ENCODE results near the gene ITSN1. TPM values are rescaled to one million over a fixed set of nuclear protein-coding genes. Genes with fewer than 3 reads are reported as not detected.

The ITSN1 gene
- total RNA-seq, 1 experiment from 2014 or later, result 50.3 TPM

DNA sequence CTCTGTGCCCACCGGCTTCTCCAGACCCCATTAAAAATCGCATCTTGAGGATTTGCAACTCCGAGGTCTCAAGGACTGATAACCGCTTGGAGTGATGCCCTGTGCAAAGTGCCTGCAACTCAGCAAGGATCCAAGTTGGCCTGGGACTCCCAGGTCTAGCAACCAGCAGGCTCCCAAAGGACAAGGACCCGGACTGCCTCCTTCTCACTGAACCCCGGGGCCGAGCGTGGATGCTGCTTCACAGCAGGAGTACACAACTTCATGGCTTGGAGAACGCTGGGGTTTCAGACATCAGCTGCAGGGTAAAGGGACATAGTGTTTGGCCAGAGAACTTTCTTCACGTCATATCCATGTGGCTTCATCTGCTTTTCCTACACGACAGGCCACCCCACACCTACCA is 208.1 kb downstream of the ITSN1 start:
- in situ Hi-C loops (cut with HindIII; ENCODE audit: low pct_unique_long_range_greater_than_20kb, low sequenced_read_pairs), result no loop called here
- CTCF ChIA-PET, result no interaction called here

DNA sequence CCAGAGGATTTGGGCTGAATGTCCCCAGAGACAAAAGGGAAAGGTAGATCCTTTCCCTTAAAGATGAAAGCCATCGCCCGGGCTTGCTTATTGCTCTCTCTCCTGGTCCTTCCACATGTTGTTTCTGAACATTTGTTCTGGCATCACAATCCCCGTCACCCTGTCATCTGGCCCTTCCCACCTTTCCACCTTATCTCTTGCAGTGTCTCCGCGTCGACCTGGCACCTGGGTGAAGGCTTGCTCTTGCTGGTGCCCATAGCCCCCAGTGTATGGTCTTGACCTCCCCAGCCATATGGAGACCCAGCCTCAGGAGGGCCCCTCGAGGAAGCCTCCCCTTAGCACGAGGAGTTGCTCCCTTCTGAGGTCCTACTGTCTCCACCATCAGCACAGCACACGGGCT is 208.7 kb downstream of the ITSN1 start:
- Histone ChIP-seq H3K36me3 (ENCODE audit: control insufficient read depth, insufficient read depth, low read length) (no peaks in the 10 kb centered on the region), H3K9me3 (ENCODE audit: control insufficient read depth, insufficient read depth, low read depth, low read length) (no peaks in the 10 kb centered on the region), H3K27ac (ENCODE audit: low read length) (no peak overlapping the region), H3K27me3 (ENCODE audit: control insufficient read depth, insufficient read depth, low read length) (no peaks in the 10 kb centered on the region), H3K4me1 (ENCODE audit: control insufficient read depth, insufficient read depth, low read length) (peaks cover 23% of the 10 kb centered on the region), H3K4me3 (ENCODE audit: low read depth in 2 of 2, low read length in 2 of 2) (no peak overlapping the region)
- intact Hi-C loops (cut with micrococcal nuclease; ENCODE audit: unreplicated experiment), result no loop called here
- BruUV-seq (replicated peaks), result no TSS peak
- POLR2A ChIA-PET, result no interaction called here
- no peak for TF ChIP-seq TCF7L2 (IDR thresholded peaks at IDR 0.05; ENCODE audit: low read depth, low read length)
- TF ChIP-seq, protein P1, sequence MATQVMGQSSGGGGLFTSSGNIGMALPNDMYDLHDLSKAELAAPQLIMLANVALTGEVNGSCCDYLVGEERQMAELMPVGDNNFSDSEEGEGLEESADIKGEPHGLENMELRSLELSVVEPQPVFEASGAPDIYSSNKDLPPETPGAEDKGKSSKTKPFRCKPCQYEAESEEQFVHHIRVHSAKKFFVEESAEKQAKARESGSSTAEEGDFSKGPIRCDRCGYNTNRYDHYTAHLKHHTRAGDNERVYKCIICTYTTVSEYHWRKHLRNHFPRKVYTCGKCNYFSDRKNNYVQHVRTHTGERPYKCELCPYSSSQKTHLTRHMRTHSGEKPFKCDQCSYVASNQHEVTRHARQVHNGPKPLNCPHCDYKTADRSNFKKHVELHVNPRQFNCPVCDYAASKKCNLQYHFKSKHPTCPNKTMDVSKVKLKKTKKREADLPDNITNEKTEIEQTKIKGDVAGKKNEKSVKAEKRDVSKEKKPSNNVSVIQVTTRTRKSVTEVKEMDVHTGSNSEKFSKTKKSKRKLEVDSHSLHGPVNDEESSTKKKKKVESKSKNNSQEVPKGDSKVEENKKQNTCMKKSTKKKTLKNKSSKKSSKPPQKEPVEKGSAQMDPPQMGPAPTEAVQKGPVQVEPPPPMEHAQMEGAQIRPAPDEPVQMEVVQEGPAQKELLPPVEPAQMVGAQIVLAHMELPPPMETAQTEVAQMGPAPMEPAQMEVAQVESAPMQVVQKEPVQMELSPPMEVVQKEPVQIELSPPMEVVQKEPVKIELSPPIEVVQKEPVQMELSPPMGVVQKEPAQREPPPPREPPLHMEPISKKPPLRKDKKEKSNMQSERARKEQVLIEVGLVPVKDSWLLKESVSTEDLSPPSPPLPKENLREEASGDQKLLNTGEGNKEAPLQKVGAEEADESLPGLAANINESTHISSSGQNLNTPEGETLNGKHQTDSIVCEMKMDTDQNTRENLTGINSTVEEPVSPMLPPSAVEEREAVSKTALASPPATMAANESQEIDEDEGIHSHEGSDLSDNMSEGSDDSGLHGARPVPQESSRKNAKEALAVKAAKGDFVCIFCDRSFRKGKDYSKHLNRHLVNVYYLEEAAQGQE (IDR thresholded peaks at IDR 0.05; ENCODE audit: insufficient read depth in 1 of 2, low read depth in 2 of 2, low read length in 1 of 2), result no peak
- no peak for TF ChIP-seq CTCF (IDR thresholded peaks at IDR 0.05)
- TF ChIP-seq POLR2AphosphoS5 (IDR thresholded peaks at IDR 0.05; ENCODE audit: low read depth, low read length), result no peak
- no peak for TF ChIP-seq SIN3A (IDR thresholded peaks at IDR 0.05; ENCODE audit: borderline replicate concordance, insufficient read depth, low read depth, low read length)
- no peak for ATAC-seq
- no peak for DNase-seq (ENCODE audit: low read depth, low spot score)
- CTCF ChIA-PET, result no interaction called here
- in situ Hi-C loops (cut with HindIII; ENCODE audit: low pct_unique_long_range_greater_than_20kb, low sequenced_read_pairs), result no loop called here

More for the DNA sequence above, 208.1 kb downstream of the ITSN1 start:
- Histone ChIP-seq H3K9me3 (ENCODE audit: control insufficient read depth, insufficient read depth, low read depth, low read length) (no peaks in the 10 kb centered on the region), H3K4me1 (ENCODE audit: control insufficient read depth, insufficient read depth, low read length) (peaks cover 23% of the 10 kb centered on the region), H3K4me3 (ENCODE audit: low read depth in 2 of 2, low read length in 2 of 2) (no peak overlapping the region), H3K27me3 (ENCODE audit: control insufficient read depth, insufficient read depth, low read length) (no peaks in the 10 kb centered on the region), H3K27ac (ENCODE audit: low read length) (no peak overlapping the region), H3K36me3 (ENCODE audit: control insufficient read depth, insufficient read depth, low read length) (no peaks in the 10 kb centered on the region)
- intact Hi-C loops (cut with micrococcal nuclease; ENCODE audit: unreplicated experiment), result no loop called here
- POLR2A ChIA-PET, result no interaction called here
- ATAC-seq, result no peak
- TF ChIP-seq SIN3A (IDR thresholded peaks at IDR 0.05; ENCODE audit: borderline replicate concordance, insufficient read depth, low read depth, low read length) (no peak), TCF7L2 (IDR thresholded peaks at IDR 0.05; ENCODE audit: low read depth, low read length) (no peak), POLR2AphosphoS5 (IDR thresholded peaks at IDR 0.05; ENCODE audit: low read depth, low read length) (no peak), CTCF (IDR thresholded peaks at IDR 0.05) (no peak)
- TF ChIP-seq, protein P1 (IDR thresholded peaks at IDR 0.05; ENCODE audit: insufficient read depth in 1 of 2, low read depth in 2 of 2, low read length in 1 of 2), result no peak
- DNase-seq (ENCODE audit: low read depth, low spot score), result no peak
- no TSS peak for BruUV-seq (replicated peaks)
